Measurements from ENCODE around the gene JAKMIP1.

The JAKMIP1 gene

DNA sequence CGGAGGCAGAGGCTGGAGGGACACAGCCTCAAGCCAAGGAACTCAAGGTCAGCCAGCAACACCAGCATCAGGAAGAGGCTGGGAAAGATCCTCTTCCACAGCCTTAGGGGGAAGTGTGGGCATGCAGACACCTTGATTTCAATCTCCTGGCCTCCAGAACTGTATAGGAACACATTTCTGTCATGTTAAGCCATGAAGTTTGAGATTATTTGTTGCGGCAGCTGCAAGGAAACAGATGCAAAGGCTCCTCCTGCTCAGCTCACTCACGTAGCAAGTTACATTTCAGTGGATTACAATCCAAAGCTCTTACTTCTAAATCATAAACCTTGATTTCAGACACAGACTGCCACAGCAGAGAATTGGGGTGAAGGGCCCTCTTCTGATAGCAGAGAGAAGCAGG, 113.5 kb downstream of the JAKMIP1 start:
- DNase-seq, result no peak

DNA sequence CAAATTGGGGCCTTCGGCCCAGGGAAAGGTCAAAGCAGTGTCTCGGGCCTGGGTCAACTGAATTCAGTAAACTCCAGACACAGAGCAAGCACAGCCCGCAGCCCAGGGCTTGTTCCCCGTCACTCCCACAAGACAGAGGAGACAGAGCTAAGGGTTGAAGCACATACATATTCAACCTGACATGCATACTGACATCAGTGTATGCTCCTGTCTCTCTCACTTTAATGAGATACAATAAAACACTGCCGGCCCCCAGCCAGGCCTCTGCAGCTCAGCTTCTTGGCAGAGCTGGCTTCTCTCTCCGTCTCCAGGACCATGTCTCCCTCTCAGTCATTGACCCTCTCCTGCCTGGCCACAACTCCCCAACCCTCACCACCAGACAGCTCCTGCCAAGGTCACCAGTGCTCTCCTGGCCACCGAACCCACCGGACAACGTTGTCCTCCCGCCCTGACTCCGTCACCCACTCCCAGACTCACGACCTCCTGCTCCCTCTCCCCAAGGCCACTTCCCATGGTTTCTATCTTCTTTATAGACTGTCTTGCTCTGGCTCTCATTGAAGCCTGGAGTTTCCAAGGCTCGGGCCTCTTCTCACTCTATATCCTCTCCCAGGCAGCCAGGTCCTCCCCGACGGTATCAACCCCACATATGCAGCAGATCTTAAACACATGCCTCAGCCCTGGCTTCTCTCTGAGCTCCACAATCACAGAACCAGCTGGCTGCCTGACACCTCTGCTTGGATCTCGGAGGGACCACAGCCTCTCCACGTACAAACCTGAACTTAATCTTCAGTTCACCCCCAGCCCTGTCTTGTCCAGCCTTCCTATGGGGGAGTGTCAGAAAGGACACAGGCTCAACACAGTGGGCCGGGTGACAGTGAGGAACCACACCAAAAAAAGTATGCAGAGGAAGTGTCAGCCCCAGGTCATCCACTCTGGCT, 114.4 kb downstream of the JAKMIP1 start:
- DNase-seq, result no peak

DNA sequence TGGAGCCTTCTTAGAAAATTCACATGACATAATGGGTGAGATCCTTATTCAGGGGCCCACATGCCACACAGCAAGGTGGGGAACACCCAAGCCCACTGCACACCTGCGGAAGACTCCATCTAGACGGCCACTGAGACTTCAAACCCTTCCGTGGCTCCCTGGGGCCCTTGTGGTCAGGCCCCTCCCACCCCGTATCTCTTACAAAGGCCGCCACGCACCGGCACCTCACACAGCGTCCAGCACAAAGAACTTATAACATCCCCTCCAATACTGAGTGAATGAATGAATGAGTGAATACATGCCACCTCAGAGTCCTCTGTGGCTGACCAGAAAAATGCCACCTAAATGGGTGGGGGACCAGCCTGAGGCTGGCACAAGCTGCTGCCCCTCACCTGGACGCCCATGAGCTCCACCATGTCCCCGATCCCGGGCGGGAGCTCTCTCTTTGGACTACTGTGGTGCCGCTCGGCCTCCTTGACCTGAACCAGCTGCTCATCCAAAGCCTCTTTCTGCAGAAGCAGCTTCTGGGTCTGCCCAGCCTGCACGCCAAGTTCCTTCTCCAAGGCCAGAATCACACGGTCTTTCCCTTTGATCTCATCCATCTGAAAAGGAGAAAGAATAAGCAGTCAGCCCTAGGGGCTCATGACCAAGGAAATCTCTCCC, 115.2 kb downstream of the JAKMIP1 start:
- no peak for DNase-seq

DNA sequence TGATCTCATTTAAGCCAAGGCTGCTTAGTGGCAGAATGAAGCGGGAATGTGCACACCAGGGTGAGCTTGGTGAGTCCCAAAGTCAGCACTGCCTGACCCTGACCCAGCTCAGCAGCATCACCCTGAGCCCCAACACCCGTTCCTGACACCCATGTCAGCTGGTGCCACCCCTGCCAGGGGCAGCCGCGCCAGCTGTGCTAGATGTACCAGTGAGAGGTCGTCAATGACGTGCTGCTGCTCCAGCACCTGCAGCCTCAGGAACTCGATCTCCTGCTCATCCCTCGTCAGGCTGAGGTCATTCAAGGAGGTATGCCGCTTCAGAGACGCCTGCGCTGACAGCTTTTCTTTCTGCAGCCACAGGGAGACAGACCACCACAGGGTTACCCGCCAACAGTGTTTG, 120.4 kb downstream of the JAKMIP1 start:
- DNase-seq, result no peak

DNA sequence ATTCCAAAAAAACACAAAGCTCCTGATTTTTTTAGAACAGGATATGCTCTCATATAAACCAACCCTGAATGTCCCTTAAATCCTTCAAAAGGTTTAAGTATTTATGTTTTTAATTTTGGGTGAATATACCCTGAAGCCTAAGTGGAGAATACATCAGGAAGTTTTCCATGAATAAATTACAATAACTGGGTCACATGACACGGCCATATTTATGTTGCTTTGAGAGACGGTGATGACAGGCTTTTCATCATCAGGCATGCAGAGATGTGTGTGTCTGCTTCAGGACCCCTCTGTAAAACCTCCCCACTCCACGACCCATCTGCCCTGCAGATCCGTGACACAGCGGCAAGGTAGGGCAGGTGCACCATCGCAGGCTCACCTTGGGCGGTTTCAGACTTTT, 121.8 kb downstream of the JAKMIP1 start:
- no peak for DNase-seq

DNA sequence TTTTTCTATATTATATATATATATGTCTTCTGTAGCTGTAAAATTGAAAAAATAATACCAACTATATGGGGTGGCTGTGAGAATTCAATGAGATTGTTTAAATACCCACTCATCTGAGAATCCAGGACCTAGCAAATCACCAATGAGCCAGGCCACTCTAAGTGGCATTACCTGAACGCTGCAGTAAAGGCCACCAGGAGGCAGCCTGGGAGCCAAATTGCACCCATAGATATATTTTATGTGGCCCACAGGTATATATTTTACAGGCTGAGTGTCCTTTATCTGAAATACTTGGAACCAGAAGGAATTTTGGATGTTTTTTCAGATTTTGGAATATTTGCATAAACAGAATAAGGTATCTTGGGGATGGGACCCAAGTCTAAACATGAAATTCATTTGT, 124.0 kb downstream of the JAKMIP1 start:
- no peak for DNase-seq

DNA sequence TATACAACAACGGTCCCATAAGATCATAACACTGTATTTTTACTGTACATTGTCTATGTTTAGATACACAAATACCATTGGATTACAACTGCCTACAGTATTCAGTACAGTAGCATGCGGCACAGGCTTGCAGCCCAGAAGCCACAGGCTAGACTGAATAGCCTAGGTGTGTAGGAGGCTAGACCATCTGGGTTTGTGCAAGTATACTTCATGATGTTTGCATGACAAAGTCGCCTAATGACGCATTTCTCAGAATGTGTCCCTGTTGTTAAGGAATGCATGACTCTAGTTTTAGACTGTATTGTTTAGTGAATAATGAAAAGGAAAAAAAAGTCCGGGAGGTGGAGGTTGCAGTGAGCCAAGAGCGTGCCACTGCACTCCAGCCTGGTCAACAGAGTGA, 125.6 kb downstream of the JAKMIP1 start:
- DNase-seq, result no peak

DNA sequence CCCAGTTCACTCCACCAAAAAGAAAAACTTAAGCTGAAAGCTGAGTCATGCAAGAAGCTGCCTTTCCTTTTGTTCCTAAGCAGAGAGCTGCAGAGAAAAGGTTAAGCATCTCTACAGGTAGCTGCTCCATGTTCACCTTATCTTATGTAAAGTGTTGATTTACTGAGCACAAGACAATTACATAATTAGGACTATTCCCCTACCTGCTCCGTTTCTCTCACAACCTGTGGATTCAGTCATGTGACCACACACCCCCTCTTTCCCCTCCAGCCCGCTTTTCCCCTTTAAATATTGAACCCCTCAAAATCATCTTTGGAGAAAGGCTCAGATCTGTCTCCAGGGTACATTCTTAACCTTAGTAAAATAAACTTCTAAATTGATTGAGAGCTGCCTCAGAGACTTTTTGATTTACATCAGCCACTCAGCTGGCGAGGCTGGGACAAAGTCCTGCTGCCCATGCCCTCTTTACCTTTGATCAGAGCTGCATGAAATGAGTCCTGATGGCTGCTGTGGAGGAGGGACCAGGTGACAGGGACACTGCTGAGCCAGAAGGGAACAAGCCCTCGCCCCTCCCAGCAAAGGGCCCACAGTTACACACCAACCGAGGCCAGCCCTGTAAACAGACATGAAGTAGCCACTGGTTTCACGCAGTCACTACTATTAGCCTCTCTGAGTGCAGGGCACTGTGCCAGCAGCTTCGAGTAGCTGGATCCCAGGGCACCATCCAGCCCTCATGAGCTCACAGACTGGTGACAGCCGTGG, 128.2 kb downstream of the JAKMIP1 start:
- DNase-seq, result no peak

DNA sequence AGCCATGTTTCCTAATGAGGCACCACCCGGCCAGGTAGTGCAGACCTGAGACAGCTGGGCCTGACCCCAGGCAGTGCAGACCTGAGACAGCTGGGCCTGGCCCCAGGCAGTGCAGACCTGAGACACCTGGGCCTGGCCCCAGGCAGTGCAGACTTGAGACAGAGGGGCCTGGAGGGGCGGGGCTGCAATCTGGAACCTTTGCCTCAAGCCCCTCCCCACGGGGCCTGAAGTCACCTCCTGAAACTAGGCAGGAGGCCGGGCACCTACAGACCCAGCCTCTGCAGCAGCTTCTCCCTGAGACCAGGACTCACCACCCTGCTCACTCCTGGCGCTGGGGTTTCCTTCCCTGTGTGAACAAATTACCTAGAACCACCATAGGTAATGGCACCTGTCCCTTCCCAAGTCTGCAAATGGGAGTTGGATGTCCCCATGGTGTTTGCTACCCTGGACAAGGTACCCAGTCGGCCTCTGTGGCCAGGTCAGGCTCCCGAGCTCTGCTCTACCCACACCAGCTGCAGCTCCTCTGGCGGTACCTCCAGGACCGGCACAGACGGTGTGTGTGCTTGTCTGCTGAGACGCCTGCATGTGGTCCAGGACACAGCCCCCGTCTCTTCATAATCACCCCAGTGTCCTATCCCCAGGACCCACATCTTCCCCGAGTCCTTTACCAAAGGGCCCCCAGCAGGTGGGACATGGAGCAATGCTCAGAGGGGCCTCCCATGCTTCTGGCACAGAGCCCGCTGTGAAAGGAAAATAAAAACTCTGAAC, 129.0 kb downstream of the JAKMIP1 start:
- DNase-seq, result no peak

DNA sequence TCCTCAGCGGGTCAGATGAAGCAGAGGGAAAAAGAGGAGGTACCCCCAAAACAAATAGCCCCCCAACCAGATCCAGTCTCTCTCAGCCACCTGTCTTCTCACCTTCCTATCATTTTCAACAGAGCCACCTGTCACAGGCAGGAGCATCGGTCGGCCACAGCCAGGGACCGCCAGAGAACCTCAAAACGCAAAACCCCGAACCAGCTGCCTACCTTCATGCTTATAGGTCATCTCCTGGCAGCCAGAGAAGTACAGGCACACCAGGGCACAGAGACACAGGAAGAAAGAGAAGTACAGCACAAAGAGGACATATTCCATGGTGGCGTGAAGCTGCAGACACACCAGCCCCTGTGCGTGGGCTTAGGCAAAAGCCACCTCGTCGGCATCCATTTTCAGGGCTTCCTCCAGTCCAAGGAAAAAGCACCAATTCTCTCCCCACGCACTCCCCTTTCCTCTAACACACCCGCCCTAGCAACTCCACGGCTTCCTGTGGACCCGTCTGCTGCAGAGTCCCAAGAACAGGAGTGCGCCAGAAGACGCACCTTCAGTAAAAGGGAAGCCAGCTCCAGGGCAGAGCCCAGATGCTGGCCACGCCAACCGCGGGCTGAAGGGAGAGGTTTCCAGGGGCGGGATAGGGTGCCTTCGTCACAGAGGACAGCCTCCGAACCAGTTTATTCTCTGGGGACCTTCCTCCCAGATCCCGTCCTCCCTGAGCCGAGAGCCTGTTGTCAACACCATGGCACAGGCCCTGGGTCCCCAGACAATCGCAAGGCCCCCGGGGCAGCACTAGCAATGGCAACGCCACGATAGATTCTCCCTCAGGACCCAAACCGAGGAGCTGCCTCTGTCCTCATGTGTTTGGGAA, 130.3 kb downstream of the JAKMIP1 start:
- DNase-seq, result no peak

DNA sequence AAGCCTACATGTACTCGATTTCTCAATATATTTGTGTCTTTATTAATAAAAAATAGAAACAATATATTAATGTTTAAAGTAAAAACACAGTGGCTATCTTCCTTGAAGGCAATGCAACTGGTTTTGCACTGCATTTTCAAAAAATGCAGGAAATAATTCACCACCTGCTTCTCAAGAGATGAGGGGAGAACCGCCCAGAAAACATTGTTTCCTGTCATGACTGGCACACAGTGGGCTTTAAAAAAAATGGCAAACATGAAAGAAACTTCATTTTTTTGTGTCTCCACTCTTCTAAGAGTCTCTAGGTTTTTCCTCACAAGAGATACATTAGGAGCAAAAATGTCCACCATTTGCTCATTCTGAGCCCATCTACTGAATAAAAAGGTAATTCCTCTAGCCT, 131.4 kb downstream of the JAKMIP1 start:
- no peak for DNase-seq

DNA sequence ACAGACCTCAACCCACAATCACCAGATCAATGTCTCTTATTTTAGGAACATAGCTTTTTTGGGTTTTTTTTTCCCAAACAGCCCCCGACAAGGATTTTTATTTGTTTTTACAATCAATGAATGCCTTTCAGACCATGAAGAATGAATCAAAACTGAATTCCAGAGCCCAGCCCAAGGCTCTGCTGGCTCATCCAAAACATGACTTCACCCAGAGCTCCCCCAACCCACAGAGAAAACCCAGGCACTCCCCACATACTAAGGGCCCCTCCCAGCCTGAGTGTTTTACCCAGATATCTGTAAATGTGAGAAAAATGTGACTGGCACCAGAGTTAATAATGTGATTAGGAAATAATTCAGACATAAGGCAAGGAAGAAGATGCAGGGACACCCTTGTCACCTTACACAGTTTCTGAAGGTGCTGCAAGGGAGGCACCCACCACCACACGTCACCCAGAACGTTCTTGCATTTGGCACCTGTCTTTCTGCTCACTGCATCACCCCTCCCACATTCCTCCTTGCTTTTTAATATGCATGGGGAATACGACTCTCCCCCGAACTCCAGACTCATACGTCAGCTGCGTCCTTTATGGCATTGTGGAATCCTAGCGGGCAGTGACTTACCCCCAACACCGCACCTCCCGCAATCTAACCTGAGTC, 134.3 kb downstream of the JAKMIP1 start:
- DNase-seq, result no peak

DNA sequence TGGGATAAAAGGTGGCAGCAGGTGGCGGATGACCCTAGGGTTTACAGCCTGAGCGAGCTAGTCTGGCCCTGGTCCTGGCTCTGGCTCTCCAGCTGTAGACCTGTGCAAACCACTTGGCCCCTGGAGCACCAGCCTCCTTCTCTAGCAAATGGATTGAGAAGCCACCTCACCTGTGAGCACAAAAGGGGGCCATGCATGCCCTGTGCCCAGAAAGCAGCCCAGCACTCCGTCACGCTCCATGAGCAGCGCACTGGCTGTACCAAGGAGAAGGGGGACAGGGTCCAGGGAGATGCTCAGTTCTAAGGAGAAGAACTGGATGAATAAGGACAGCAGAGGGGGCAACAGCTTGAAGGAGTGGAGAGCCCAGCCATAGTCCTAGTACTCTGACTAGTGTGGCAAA, 135.2 kb downstream of the JAKMIP1 start:
- no peak for DNase-seq

DNA sequence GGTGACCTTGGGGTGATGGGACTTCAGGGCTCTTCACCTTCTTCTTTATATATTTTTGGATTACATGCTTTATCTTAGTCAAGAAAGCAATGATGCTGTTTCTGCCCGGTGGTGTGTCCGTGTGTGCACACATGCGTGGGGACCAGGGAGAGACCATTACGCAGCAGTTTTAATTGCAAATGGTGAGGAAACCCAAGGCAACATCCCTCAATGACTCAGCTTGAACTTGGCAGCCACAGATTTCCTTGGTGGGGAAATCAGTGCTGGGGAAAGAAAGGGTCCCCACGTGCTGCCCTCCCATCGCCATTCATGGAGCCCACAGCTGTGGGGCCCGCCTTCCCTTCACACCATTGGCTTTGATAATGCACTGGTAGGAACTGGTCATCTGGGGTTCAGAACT, 136.0 kb downstream of the JAKMIP1 start:
- no peak for DNase-seq

DNA sequence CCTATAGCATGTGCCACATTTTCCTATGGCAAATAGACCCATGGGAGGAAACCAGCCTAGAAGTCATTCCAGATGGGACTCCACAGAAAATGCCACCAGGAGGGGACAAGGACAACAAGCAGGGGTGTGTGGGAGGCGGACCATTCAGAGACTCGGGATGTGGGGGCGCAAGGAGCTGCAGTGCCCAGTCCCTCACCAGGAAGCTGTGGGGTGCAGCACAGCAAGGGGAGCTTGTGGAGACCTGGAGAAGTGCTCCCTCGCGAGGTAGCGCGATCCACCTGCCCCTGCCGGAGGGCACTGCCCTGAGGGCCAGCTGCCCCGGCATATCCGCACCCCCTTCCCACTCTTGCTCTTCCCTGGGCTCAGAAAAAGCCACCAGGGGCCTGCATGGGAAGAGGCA, 136.7 kb downstream of the JAKMIP1 start:
- no peak for DNase-seq

DNA sequence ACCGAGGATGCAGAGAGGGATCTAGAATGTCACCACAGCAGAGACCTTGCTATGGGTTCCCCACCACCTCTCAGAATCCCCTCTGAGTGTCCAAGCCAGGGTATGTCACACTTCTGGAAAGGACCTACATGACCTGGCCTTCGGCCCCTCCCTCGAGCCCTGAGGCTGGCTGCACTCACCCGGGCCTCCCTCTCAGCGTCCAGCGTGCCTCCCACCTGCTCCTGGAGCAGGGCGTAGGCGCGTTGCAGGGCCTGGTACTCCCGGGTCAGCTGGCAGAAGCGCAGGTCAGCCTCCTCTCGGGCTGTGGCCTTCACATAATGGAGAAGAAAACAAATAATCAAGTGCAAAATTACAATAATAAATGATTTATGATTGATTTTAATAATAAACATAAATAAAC, 138.2 kb downstream of the JAKMIP1 start:
- no peak for DNase-seq

DNA sequence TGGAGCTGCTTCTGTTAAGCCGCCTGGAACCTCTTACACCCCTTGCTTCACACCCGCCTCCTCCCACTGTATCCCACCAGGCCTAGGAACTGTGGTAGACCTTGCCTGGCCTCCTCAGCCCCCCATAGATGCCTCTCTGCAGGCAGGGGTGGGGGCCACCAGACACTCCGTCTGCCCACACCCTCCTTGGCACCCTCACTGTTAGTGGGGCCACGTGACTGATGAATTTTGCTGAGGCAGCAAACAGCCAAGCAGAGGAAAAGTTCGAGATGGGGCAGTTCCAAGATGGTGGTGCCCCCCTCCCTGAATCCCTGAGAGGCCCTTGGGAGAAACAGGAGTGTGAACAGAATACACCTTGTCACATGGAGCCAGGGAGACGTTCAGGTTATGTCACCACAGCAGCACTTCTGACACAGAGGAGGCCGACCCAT, 141.0 kb downstream of the JAKMIP1 start:
- DNase-seq, result no peak

DNA sequence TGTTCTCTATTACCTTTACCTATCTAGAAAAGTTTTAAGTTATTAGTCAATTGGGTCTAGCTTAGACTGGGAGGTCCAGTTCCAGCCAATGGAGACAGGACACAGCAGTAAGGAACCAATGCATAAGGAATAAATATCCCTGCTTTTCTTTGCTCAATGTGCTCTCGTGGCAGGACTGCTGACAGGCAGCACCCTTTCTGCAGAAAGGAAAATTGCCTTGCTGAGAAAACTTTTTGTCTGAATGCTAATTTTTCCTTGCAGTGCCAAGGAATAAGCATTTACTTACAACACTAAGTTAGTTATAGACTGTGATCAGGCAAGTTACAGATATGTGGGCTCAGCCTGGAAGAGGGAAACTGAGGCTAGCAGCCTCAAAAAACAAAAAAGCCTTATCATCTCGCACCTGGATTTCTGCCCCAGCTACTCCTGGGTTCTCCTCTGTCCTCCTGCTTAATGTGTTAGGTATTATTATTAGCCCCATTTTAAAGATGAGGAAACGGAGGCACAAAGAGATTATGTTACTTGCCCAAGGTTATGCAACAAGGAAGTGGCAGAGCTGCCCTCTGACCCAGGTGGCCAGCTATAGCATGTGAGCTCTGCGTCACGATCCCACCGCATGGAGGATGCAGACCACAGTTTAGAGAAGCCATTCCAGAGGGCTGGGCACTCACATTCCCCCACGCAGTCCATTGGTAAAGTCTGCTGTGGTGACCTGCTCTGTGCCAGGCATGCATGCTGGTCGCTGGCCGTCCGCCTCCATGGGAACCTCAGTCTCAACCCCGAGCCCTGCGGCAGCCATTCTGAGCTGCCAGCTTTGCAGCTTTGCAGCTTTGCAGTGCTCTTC, 141.6 kb downstream of the JAKMIP1 start:
- no peak for DNase-seq

DNA sequence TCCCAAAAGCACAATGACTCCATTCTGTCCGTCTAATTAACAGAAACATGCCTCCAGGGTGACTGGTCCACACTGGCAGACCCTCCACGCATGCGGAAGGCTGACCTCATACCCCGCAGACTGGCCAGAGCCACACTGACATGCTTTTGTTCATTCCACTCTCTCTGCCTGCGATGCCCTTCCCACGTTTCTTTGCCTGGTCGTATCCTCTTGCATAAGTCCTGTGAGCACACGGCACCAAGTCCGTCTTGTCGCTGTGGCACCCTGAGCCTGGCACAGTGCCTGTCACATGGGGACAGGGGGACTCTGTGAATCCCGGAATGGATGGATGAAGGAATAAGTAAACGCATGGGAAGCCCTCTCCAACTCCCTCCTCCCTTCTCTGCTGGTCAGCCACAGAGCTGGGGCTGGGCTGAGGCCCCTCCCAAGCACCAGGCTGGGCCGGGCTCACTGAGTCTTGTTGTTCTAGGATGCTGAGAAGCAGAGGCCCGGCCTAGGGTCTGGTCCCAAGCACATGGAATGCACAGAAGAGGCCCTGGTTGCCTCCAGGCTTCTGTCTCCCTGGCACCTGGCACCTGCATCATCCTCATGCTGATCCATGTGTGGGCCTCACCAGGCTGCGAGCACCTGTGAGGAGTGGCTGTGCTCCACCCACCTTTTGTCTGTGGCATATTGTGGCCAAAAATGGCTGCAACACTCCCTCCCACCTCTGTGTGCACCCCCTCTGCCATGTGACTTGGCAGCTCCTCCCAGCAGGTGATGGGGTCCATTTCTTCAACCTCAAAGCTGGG, 143.2 kb downstream of the JAKMIP1 start:
- no peak for DNase-seq
